HG03095 (cell line): ENCODE results near the gene XRCC1.
"Not testable (repeated sequence)": the region's sequence is repeated elsewhere in the genome, so short reads cannot be mapped to it uniquely, and the experiment has no call there.

Experiments
- ATAC-seq: cut with Tn5 transposase; IDR thresholded peaks from one replicate; pipeline ENCODE4 v1.9.1; 2021; ENCODE audit warnings: moderate library complexity; ENCODE audit not compliant: unreplicated experiment

The XRCC1 gene

GRCh38 chr19:43575955-43576878 is 890 bp upstream of the XRCC1 start:
- ATAC-seq: no peak

- no peak for ATAC-seq
Observed at GRCh38 chr19:43574424-43575155, 737 bp downstream of the XRCC1 start.

GRCh38 chr19:43572171-43572588 is 3.1 kb downstream of the XRCC1 start:
- ATAC-seq: no peak

- no peak for ATAC-seq
Observed at GRCh38 chr19:43570174-43570791, 5.0 kb downstream of the XRCC1 start.

GRCh38 chr19:43569657-43570056 is 5.7 kb downstream of the XRCC1 start:
- no peak for ATAC-seq

GRCh38 chr19:43564800-43565199 is 10.5 kb downstream of the XRCC1 start:
- no peak for ATAC-seq

GRCh38 chr19:43563816-43564457 is 11.4 kb downstream of the XRCC1 start:
- no peak for ATAC-seq

GRCh38 chr19:43562698-43563241 is 12.6 kb downstream of the XRCC1 start:
- no peak for ATAC-seq

- no peak for ATAC-seq
Observed at GRCh38 chr19:43562226-43562697, 13.1 kb downstream of the XRCC1 start.

GRCh38 chr19:43561139-43561970 is 14.0 kb downstream of the XRCC1 start:
- ATAC-seq: no peak

- ATAC-seq: no peak
Observed at GRCh38 chr19:43560687-43561086, 14.6 kb downstream of the XRCC1 start.

GRCh38 chr19:43555185-43555770 is 20.0 kb downstream of the XRCC1 start:
- no peak for ATAC-seq

- no peak for ATAC-seq
Observed at GRCh38 chr19:43554317-43554895, 20.9 kb downstream of the XRCC1 start.

- no peak for ATAC-seq
Observed at GRCh38 chr19:43553656-43554055, 21.7 kb downstream of the XRCC1 start.

GRCh38 chr19:43552616-43553015 is 22.7 kb downstream of the XRCC1 start:
- no peak for ATAC-seq

- no peak for ATAC-seq
Observed at GRCh38 chr19:43552198-43552450, 23.2 kb downstream of the XRCC1 start.

- ATAC-seq: no peak
Observed at GRCh38 chr19:43551399-43552197, 23.7 kb downstream of the XRCC1 start.

- ATAC-seq: no peak
Observed at GRCh38 chr19:43548706-43549105, 26.6 kb downstream of the XRCC1 start.

- not testable (repeated sequence) for ATAC-seq
Observed at GRCh38 chr19:43547926-43548325, 27.4 kb downstream of the XRCC1 start.
